ENCODE measurements around the gene ATP2C2. TPM values are rescaled to one million over a fixed set of nuclear protein-coding genes. Genes with fewer than 3 reads are reported as not detected.

ATP2C2 gene
- total and polyA plus RNA-seq, 2 experiments from 2014 or later: 2.1 TPM

DNA sequence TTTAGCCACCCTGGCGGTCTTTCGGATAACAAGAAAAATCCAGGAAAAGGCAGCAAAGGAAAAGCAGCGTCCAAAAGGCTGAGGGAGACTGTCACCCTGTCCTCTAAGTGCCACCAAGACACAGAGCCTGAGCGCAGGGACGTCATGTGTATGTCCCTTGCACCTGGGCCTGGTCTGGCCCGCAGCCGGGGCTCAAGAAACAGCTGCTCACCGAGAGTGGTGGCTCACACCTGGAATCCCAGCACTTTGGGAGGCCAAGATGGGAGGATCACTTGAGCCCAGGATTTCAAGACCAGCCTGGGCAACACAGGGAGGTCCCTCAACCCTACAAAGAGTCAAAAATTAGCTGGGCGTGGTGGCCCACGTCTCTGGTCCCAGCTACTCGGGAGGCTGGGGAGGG lies 145.3 kb downstream of the ATP2C2 start (continued):
- TF ChIP-seq, protein P1, sequence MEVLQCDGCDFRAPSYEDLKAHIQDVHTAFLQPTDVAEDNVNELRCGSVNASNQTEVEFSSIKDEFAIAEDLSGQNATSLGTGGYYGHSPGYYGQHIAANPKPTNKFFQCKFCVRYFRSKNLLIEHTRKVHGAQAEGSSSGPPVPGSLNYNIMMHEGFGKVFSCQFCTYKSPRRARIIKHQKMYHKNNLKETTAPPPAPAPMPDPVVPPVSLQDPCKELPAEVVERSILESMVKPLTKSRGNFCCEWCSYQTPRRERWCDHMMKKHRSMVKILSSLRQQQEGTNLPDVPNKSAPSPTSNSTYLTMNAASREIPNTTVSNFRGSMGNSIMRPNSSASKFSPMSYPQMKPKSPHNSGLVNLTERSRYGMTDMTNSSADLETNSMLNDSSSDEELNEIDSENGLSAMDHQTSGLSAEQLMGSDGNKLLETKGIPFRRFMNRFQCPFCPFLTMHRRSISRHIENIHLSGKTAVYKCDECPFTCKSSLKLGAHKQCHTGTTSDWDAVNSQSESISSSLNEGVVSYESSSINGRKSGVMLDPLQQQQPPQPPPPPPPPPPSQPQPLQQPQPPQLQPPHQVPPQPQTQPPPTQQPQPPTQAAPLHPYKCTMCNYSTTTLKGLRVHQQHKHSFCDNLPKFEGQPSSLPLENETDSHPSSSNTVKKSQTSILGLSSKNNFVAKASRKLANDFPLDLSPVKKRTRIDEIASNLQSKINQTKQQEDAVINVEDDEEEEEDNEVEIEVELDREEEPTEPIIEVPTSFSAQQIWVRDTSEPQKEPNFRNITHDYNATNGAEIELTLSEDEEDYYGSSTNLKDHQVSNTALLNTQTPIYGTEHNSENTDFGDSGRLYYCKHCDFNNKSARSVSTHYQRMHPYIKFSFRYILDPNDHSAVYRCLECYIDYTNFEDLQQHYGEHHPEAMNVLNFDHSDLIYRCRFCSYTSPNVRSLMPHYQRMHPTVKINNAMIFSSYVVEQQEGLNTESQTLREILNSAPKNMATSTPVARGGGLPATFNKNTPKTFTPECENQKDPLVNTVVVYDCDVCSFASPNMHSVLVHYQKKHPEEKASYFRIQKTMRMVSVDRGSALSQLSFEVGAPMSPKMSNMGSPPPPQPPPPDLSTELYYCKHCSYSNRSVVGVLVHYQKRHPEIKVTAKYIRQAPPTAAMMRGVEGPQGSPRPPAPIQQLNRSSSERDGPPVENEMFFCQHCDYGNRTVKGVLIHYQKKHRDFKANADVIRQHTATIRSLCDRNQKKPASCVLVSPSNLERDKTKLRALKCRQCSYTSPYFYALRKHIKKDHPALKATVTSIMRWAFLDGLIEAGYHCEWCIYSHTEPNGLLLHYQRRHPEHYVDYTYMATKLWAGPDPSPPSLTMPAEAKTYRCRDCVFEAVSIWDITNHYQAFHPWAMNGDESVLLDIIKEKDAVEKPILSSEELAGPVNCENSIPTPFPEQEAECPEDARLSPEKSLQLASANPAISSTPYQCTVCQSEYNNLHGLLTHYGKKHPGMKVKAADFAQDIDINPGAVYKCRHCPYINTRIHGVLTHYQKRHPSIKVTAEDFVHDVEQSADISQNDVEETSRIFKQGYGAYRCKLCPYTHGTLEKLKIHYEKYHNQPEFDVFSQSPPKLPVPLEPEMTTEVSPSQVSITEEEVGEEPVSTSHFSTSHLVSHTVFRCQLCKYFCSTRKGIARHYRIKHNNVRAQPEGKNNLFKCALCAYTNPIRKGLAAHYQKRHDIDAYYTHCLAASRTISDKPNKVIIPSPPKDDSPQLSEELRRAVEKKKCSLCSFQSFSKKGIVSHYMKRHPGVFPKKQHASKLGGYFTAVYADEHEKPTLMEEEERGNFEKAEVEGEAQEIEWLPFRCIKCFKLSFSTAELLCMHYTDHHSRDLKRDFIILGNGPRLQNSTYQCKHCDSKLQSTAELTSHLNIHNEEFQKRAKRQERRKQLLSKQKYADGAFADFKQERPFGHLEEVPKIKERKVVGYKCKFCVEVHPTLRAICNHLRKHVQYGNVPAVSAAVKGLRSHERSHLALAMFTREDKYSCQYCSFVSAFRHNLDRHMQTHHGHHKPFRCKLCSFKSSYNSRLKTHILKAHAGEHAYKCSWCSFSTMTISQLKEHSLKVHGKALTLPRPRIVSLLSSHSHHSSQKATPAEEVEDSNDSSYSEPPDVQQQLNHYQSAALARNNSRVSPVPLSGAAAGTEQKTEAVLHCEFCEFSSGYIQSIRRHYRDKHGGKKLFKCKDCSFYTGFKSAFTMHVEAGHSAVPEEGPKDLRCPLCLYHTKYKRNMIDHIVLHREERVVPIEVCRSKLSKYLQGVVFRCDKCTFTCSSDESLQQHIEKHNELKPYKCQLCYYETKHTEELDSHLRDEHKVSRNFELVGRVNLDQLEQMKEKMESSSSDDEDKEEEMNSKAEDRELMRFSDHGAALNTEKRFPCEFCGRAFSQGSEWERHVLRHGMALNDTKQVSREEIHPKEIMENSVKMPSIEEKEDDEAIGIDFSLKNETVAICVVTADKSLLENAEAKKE (CRISPR knock-in tag; IDR thresholded peaks at IDR 0.05): no peak
- TF ChIP-seq ZNF114 (CRISPR knock-in tag; IDR thresholded peaks at IDR 0.05): no peak
- TF ChIP-seq EZH2 (IDR thresholded peaks at IDR 0.05; ENCODE audit: low read depth, unreplicated experiment): no peak
- TF ChIP-seq EZH2phosphoT487 (IDR thresholded peaks at IDR 0.05; ENCODE audit: unreplicated experiment): no peak

Other genes starting within 250 kb of the ATP2C2 start
- gene HSDL1, start 223.4 kb upstream of the ATP2C2 start, total RNA-seq (2014; rRNA removed; shearing (Covaris generic)): 46.1 and 47.4 TPM in 2 replicates
- 15.2 and 16.6 TPM in 2 replicates for gene HSDL1, start 223.4 kb upstream of the ATP2C2 start, polyA plus RNA-seq (2016; fragmentation: Nextera tagmentation; extraction: Ambion mirVana)
- 0.42 TPM in 1 of 2 replicates, not detected in the other for gene DNAAF1, start 223.2 kb upstream of the ATP2C2 start, total RNA-seq (2014; rRNA removed; shearing (Covaris generic))
- 0.28 and 0.42 TPM in 2 replicates for gene DNAAF1, start 223.2 kb upstream of the ATP2C2 start, polyA plus RNA-seq (2016; fragmentation: Nextera tagmentation; extraction: Ambion mirVana)
- gene TAF1C, start 181.5 kb upstream of the ATP2C2 start, total RNA-seq (2014; rRNA removed; shearing (Covaris generic)): 51.9 and 57.4 TPM in 2 replicates
- 37.2 and 39.1 TPM in 2 replicates for gene TAF1C, start 181.5 kb upstream of the ATP2C2 start, polyA plus RNA-seq (2016; fragmentation: Nextera tagmentation; extraction: Ambion mirVana)
- gene ADAD2, start 177.4 kb upstream of the ATP2C2 start, total RNA-seq (2014; rRNA removed; shearing (Covaris generic)): 1.5 and 4.5 TPM in 2 replicates
- gene ADAD2, start 177.4 kb upstream of the ATP2C2 start, polyA plus RNA-seq (2016; fragmentation: Nextera tagmentation; extraction: Ambion mirVana): 1.1 and 1.6 TPM in 2 replicates
- gene KCNG4, start 128.5 kb upstream of the ATP2C2 start, total RNA-seq (2014; rRNA removed; shearing (Covaris generic)): 0.07 TPM in 1 of 2 replicates, not detected in the other
- gene KCNG4, start 128.5 kb upstream of the ATP2C2 start, polyA plus RNA-seq (2016; fragmentation: Nextera tagmentation; extraction: Ambion mirVana): not detected in 2 replicates
- gene WFDC1, start 73.7 kb upstream of the ATP2C2 start, total RNA-seq (2014; rRNA removed; shearing (Covaris generic)): 0.43 and 0.76 TPM in 2 replicates
- 0.70 and 0.95 TPM in 2 replicates for gene WFDC1, start 73.7 kb upstream of the ATP2C2 start, polyA plus RNA-seq (2016; fragmentation: Nextera tagmentation; extraction: Ambion mirVana)
- gene MEAK7, start 136.1 kb downstream of the ATP2C2 start, total RNA-seq (2014; rRNA removed; shearing (Covaris generic)): 16.9 and 17.2 TPM in 2 replicates
- 7.5 and 7.9 TPM in 2 replicates for gene MEAK7, start 136.1 kb downstream of the ATP2C2 start, polyA plus RNA-seq (2016; fragmentation: Nextera tagmentation; extraction: Ambion mirVana)
- gene COTL1, start 249.5 kb downstream of the ATP2C2 start, total RNA-seq (2014; rRNA removed; shearing (Covaris generic)): 111 and 117 TPM in 2 replicates
- 165 and 166 TPM in 2 replicates for gene COTL1, start 249.5 kb downstream of the ATP2C2 start, polyA plus RNA-seq (2016; fragmentation: Nextera tagmentation; extraction: Ambion mirVana)